IPS DF 4.7 (cell line): ENCODE data around the gene KCNT1.

Experiments used
- DNase-seq: peaks from one replicate; pipeline ENCODE4 v3.0.0-alpha.2; 2013; ENCODE audit warnings: low spot score; ENCODE audit errors: extremely low read depth

Gene KCNT1

DNA sequence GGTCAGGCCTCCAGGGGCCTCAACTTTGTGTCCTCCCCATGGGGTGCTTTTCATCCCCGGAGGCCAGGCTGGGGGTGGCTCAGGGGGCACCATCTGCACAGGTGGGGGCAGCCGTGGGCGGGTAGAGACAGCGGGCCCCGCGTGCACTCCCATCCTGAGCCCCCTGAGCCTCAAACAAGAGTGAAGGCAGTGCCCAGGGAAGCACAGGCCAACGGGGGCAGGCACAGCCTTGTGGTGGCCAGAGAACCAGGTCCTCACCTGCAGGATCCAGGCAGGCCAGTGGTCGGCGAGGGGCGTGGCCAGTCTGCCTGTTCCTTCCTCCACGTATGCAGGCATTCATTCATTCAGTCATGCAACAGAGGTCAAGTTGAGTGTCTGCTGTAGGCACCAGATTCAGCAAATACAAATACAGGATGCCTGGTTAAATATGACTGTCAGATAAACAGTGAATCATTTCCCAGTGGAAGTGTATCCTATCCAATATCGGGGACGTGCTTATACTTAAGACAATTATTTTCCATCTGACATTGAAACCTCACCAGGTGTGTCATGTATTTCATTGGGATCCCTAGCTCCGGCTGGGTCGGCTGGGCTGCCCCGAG lies 22.3 kb downstream of the KCNT1 start:
- DNase-seq = no peak

DNA sequence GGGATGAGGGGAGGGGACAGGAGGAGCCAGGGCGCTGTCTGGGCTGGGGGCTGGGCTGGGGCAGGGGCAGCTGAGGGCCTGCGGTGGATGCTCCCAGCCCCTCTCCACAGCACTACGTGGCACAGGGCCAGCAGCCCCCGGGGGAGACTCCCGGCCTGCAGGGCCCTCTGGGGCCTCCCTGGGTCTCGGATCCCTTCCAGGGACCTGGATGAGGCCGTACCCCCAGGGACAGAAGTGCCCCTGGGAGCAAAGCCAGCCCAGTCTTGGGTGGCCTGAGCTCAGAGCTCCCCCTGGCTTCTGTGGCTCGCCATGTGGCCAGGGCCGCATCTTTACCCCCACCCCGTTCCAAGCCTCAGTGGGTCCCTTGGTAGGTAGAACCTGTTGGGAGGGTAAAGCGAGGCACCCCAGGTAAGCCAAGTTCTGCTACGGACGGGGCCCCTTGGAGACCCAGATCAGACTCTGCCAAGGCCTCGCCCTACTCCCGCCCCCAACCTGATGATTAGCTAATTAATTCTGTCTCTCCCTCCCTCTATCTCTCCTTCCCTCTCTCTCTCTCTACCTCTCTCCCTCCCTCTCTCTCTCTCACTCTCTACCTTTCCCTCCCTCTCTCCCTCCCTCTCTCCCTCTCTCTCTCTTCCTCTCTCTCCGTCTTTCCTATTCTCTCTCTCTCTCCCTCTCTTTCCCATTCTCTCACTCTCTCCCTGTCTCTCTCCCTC lies 24.3 kb downstream of the KCNT1 start:
- DNase-seq = no peak

DNA sequence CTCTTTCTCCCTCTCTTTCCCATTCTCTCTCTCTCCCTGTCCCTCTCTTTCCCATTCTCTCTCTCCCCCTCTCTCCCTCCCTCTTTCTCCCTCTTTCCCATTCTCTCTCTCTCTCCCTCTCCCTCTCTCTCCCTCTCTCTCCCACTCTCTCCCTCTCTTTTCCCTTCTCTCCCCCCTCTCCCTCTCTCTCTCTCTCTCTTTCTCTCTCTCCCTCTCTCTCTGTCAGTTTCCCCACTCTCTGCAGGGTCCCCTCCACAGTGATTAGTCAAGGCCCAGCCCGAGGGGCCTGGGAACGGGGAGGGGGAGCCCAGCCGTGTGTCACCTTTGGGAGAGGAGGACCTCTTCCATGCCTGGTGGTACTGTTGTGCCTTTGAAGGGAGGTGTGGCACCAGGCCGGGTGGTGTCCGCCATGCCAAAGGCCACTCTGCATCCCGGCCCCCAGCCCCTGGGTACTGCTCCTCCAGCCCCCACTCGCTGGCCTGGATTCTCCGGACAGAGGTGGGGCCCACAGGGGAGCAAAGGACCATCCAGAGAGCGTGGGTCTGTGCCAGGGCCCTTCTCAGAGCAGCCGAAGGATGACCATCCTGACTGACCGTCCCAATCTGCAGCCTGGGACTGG lies 25.4 kb downstream of the KCNT1 start:
- DNase-seq = no peak

DNA sequence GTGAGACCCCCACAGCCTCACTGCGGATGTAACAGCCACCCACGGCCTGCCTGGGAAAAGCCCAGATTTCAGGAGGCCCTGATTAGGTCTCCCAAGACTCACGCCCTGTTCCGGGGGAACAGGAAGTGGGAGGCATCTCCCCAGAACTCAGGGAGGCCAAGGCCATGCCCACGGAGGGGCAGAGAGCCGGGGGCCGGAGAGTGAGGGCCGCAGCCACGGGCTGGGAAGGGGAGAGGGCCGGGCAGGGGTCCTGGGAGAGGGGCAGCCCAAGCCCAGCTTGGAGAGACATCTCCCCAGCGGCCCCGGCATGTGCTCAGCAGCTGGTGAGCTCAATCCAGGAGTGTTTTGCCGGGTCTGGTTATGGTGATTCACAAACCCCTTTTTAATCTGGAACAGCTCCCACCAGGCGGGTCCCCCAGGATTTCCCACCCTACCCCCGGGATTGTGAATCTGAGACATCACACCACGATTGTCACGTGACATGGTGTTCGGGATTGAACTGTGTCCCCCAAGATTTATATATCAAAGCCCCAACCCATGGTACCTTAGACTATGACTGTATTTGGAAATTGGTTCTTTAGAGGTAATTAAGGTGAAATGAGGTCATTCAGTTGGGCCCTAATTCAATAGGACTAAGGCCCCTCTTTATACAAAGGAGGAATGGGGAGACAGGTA lies 26.6 kb downstream of the KCNT1 start:
- DNase-seq = no peak

DNA sequence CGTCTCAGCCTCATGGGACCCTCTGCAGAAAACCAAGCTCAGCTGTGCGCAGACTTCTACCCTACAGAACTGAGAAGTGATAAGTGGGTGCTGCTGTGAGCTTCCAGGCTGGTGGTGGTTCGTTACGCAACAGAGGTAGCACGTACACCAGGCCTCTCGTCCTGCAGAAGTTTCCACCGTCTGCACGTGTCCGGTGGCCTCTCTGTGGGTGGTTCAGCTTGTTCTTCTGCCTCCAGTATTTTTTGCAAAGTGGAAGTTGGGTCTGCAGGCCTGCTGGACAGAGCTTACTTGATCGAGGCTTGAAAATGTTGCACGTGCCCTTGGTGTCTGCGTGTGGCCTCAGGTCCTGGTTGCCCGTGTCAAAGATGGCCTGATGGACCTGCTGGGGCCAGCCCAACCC lies 27.5 kb downstream of the KCNT1 start:
- no peak for DNase-seq

DNA sequence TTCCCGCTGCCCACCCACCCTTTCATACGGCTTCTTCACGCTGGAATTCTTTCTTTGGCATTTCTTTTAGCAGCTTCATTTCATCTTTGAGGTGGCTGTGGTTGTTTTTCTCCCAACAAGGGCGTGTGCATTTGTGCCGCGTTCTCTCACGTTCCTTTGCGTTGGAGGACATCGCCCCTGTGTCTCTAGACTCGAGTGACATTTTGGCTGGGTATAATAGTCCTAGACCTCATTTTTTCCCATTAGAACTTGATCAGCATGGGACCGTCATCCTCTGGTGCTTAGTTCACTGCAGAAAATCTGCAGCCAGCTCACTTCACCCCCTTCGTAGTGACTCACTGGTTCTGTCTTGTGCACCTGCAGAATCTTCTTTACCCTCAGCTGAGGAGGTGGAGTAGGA lies 29.5 kb downstream of the KCNT1 start:
- no peak for DNase-seq

DNA sequence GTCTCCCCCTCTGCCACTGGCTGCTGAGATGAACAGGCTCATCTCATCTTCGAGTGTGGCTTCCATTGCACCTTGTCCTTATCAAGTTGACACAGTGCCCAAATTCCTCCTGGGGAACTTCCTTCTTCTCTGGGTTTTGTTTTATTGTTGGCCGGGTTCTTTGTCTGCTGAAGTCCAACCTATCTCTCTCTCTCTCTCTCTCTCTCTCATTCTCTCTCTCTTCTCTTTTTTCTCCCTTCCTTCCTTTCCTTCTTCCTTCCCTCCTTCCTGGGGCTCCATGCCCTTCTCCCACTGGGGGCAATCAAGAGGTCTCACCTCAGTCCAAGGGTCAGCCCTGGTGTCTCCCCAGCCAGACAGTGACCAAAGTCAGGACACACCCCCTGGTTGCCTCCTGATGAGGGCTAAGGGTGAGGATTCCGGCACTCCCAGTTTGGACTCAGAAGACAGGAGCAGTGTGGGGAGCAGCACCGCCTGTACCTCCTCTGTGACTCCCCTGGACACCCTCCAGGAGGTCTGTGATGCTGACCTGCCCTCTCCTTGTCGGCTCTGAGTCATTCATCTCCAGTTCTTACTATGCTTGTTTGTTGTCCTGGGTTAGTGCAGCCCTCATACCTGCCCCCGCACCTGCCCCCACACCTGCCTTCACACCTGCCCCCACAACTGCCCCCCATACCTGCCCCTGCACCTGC lies 30.7 kb downstream of the KCNT1 start:
- DNase-seq = no peak

DNA sequence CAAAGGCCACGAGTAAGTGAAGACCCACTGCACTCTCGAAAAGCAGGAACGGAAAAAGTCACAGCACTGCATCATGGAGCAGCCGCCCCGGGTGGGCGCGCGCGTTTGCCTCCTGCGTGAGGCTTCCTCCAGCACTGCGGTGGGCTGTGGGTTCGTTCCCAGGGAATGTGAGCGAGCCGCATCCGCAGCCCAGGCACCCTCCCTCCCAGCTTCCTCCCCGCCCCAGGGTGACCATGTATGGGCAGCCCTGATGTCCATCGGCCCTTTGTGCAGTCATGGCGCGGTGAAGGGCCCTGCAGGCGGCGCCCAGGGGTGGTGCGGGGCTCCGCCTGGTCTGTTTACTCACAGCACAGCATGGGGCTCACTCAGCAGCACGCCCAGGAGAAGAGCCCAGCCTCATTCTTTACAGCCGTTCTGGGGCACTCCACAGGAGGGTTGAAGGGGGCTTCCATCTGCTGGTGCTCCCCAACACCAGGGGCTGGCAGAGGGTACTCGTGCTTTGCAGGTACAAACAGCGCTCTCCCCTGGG lies 32.7 kb downstream of the KCNT1 start:
- no peak for DNase-seq

DNA sequence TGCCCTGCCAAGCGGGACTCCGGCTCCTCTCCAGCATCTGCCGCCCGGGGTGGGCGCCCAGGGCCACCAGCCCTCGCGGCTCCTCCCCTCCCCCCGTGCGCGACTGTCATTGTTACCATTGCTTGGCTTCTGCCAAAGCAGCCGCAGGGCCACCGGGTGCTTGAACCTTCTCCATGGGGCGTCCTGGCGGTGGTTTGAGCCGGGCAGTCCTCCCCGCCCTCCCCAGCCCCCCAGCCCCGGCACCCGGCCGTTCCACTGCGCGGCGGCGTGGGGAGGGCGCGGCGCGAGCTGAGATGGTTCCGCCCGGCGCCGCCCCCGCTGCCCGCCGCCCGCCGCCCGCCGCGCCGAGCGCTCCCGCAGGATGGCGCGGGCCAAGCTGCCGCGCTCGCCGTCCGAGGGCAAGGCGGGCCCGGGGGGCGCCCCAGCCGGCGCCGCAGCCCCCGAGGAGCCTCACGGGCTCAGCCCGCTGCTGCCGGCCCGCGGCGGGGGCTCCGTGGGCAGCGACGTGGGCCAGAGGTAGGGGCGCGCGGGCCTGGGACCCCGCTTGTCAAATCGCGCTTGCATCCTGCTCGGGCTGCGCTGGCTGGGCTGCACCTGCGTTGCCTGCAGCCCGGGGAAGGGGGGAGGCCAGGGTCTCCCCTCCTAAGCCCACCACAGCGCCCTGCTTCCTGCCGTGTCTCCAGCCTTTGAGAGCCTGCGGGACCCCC lies 34.4 kb downstream of the KCNT1 start:
- no peak for DNase-seq

DNA sequence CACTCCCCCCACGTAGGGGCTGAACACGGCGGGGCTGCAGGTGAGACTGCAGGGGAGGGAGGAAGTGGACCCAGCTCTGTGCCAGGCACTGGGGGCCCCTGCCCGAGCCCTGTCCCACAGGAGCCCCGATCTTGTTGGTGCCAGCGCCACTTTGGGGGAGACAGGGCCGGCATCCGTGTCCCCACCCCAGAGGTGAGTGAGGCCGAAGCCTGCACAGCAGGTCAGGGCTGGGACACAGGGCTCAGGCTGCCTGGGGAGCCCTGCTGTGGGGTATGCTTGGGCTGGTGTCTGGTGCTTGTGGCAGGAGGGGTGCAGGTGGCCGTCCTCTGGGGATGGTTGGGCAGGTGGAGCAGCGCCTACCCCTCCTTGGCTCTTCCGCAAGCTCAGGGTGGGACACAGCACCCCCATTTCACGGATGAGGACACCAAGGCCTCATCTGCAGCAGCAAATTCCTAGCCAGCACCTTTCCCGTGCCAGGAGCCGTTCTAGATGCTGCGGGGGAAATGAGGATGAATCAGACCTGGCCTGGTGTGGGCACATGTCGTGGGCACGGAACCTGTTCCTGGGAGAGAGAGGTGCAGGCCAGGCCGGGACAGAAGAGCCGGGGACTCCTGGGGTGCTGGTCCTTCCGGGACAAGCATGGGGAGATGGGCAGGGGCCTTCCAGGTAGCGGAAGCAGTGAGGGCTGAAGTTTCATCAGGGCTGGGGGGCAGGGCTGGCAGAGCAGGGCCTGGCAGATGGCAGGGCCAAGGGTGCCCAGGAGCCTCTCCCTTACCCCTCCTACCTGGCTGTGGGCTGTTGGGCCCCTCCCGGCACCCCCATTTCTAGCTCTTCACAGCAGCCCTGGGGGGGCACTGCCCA lies 35.2 kb downstream of the KCNT1 start:
- DNase-seq = no peak

DNA sequence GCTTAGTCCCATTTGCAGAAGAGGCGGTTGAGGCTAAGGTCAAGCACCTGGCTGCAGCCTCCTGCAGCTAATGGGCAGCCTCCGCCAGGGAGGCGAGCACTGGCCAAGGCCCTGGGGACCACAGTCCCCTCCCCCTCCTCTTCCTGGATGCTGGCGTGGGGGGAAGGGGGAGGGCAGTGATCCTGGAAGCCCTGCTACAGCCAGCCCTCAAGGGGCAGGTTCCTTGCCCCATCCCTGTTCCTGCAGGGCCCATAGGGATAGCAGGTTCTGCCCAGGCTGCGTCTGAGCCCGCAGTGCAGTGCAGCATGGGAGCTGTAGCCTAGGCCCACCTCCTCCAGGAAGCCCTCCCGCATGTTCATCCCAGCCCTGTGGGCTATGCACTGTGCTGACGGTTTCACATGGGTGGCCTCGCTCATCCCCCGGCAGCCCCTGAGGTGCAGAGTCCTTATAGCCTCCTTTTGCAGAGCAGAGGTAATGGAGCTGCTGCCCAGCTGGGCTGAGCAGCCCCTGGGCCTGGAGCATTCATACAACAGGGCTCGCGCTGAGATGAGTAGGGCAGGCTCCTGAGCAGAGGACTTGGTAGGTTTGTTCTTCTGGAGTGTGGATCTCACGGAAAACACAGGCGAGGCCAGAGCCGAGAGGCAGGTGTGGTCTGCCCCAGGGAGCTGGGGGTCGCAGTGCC lies 36.0 kb downstream of the KCNT1 start:
- no peak for DNase-seq

DNA sequence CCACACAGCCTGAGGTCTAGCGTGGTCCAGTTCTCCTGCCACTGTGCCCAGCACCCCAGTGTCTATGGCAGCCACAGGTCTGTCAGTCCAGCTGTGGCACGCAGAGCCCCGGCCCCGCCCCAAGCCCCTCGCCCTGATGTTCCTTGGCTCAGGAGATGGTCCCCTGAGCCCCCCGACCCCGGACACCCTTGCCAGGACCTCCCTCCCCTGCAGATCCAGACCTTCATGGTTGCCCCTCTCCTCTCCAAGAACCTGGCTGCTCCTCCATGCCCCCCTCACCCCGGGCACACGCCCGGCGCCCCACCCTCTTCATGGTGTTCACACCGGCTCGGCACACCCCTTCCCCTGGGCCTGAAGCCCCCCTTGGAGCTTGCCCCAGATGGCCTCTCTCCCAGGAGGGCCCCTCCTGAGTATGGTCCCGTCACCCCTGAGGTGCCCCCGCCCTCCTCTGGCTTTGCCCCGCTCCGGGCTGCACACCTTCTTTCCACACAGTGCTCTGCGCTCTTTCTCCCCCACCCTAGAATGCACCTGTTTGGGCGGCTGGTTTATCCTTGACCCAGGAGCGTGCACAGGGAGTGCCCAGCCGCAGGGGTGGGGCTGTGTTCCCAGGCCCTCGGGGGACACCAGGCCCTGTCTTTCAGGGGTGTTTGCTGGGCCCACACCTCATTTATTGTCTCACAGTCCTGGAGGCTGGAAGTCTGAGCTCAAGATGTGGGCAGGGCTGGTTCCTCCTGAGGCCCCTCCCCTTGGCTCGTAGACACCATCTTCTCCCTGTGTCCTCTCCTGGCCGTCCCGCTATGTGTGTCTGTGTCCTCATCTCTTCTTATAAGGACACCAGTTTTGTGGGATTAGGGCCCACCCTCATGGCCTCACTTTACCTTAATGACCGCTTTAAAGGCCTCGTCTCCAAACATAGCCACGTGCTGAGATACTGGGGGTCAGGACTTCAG lies 37.6 kb downstream of the KCNT1 start:
- no peak for DNase-seq

DNA sequence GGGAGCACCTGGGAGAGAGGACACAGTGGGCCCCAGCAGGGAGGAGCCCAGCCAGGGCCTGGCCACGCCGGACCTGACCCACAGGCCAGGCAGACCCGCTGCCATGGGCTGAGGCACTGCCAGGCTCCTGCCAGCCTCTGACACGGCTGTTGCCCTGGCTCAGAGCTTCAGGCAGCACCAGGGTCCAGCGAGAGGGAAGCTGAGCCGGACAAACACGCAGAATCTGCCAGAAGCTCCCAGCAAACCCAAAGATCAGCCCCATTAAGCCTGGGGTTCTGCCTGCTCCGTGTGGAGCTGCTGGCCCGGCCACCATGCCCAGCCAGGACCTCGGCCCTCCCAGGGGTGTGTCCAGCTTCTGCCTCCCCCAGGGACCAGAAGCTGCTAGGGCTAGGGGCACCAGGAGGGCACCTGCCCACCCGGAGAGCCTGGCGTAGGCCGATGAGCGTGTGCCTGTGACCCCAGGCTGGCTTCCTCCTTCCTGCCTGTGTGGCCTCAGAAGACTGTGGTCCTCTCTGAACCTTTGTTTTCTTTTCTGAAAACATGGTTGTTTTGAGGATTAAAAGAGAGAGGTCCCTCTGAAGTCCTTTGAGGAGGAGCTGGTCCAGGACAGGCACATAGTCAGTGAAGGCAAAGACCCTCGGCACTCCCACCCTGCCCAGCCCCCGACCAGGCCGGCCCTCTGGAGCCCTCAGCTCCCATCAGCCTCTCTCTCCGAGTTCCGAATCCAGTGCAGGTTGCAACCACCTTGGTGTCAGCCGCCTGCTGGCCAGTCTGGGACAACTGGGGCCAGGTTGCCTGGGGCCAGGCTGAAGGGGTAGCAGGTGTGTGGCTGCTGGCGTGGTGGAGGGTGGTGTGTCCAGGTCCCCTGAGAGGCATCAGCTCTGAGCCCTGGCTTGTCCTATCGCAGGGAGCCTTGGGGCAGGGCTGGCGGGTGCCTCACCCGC lies 39.6 kb downstream of the KCNT1 start:
- no peak for DNase-seq

DNA sequence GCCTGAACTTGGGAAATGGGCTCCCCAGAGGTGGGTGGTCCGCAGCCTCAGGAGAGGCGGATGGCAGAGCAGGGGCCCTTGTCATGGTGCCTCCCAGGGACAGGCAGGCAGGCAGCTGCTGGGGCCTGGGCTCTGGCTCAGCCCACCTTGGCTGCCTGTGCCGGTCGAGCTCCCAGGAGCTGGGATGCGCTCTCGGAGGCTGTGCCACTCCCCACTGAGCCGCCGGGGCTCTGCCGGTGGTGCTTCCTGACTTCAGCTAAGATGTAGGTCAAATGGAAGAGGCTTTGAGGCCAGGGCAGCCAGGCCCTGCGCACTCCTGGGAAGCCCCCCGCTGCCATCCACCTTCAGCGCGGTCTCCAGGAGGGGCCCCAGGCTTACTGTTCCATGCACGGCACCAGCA lies 41.0 kb downstream of the KCNT1 start:
- no peak for DNase-seq

DNA sequence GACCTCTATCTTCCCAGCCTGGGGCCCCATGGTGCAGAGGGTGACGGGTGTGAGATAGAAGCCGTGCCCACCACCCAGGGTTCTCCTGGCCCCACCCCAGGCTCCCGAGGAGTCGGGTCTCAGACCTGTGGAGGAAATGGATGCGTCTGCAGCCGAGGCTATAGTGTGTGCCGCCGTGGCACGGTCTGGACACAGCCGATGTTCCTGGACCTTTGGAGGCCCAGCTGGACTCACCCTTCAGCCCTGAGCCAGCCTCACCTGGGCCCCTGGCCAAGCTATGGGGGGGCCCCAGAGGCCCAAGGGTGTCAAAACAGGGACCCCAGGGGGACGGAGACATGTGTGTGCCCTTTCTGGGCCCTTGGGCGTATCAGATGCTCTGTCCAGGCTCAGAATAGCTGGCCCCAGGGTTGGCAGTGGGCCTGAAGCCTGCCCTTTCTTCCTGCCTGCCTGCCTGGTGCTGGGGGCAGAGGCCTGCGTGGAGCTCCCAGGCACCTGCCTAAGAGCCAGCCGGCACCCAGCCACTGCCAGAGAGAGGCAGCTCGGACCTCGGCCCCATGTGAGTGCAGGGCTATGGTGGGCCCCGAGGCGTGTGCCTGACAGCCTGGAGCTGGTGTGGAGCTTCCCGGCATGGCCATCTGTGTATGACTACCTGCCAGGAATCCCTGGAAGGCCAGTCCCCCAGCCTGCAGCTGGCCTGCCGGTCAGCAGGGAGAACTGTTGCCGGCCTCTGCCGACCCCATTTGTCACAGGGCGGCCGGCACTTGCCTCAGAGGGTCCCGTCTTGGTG lies 41.8 kb downstream of the KCNT1 start:
- no peak for DNase-seq

DNA sequence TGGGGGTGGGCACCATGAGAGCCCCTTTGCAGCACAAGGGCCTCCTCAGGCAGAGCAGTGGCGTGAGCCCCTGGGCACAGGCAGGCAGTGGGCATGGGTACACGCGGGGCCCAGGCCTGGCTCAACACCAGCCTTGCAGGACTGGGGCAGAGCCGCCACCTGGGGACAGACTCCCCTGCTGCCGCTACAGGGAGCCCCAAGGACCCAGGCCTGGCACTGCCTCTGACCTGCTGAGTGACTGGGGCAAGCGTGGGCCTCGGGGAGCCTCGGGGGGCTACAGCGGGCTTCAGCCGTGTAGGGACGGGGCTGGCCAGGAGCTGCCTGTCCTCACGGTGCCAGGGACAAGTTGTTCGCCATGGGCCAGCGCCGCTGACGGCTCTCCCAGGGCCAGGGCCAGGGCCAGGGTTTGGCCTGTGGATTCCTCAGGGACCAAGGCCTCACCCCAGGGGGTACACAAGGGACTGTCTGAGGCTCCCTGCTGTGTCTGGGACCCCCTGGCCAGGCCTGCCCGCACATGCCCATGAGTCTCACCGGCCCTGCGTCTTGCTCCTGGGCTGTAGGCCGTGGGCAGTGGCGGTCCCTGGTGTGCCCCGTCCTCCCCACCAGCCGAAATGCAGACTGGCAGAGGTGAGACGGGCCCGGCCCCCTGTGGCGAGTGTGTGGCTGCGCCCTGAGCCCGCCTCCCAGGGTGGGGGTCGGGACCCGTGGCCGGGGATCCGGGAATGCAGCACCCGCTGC lies 42.5 kb downstream of the KCNT1 start:
- no peak for DNase-seq
